HepG2 (cell line): ENCODE results near the gene ZMIZ1. TPM values are rescaled to one million over a fixed set of nuclear protein-coding genes. Genes with fewer than 3 reads are reported as not detected.

Source experiments
- ARID5B ChIP-seq: IDR thresholded peaks from 2 replicates; pipeline ENCODE4 v1.4.0; 2020; ENCODE audit warnings: mild to moderate bottlenecking, missing genetic modification reagents
- CEBPG ChIP-seq: IDR thresholded peaks from 2 replicates; pipeline ENCODE4 v1.6.1; 2016
- GMEB1 ChIP-seq: sonication (generic); formaldehyde crosslinking; IDR thresholded peaks from 2 replicates; pipeline ENCODE4 v1.5.1; 2020; ENCODE audit warnings: missing genetic modification reagents, mild to moderate bottlenecking, borderline replicate concordance
- NFYB ChIP-seq: sonication (generic); formaldehyde crosslinking; IDR thresholded peaks from 2 replicates; pipeline ENCODE4 v1.4.0; 2020; ENCODE audit warnings: missing genetic modification reagents
- PAF1 ChIP-seq: IDR thresholded peaks from 2 replicates; pipeline ENCODE4 v1.6.1; 2016; ENCODE audit warnings: missing genetic modification reagents, missing compliant biosample characterization
- RAD51 ChIP-seq: fragments of 450-650 bp; IDR thresholded peaks from 2 replicates; pipeline ENCODE4 v1.6.1; 2016; ENCODE audit warnings: borderline replicate concordance
- SMARCE1 ChIP-seq: fragments of 450-650 bp; IDR thresholded peaks from 2 replicates; pipeline ENCODE4 v1.6.1; 2017; ENCODE audit warnings: borderline replicate concordance
- TCF12 ChIP-seq, 2 experiments: fragments of 450-650 bp in 1 of 2; sonication (generic) in 1 of 2; formaldehyde crosslinking in 1 of 2; IDR thresholded peaks; 2 replicates each; pipeline versions ENCODE4 v1.6.1 to v1.8.0; 2017 to 2022; ENCODE audit warnings: antibody characterized with exemption in 1 of 2, mild to moderate bottlenecking in 1 of 2, missing genetic modification reagents in 1 of 2, moderate library complexity in 1 of 2
- THAP11 ChIP-seq: IDR thresholded peaks from 2 replicates; pipeline ENCODE4 v1.6.1; 2016; ENCODE audit warnings: missing biosample characterization, missing genetic modification reagents
- ZFP36L2 ChIP-seq: sonication (generic); formaldehyde crosslinking; IDR thresholded peaks from 2 replicates; pipeline ENCODE4 v1.4.0; 2020; ENCODE audit warnings: missing genetic modification reagents
- ZNF337 ChIP-seq: sonication (generic); formaldehyde crosslinking; IDR thresholded peaks from 2 replicates; pipeline ENCODE4 v1.5.1; 2020; ENCODE audit warnings: missing genetic modification reagents, low read depth, mild to moderate bottlenecking, borderline replicate concordance
- ZNF724P ChIP-seq: sonication (generic); formaldehyde crosslinking; IDR thresholded peaks from 2 replicates; pipeline ENCODE4 v1.8.0; 2022; ENCODE audit warnings: missing genetic modification reagents, borderline replicate concordance
- ZNF772 ChIP-seq: sonication (generic); formaldehyde crosslinking; IDR thresholded peaks from 2 replicates; pipeline ENCODE4 v1.5.0; 2020; ENCODE audit warnings: mild to moderate bottlenecking, missing genetic modification reagents
- ZNF777 ChIP-seq: sonication (generic); formaldehyde crosslinking; IDR thresholded peaks from 2 replicates; pipeline ENCODE4 v1.4.0; 2020; ENCODE audit warnings: missing genetic modification reagents
- ZSCAN31 ChIP-seq: sonication (generic); formaldehyde crosslinking; IDR thresholded peaks from 2 replicates; pipeline ENCODE4 v1.5.0; 2020; ENCODE audit warnings: low read depth, mild to moderate bottlenecking, missing genetic modification reagents
- polyA plus RNA-seq, 8 experiments: library from polyadenylated mRNA; depleted of rRNA in 3 of 8; stranded (reverse) in 7 of 8; unstranded in 1 of 8; fragments of >200 nt; fragmentation: Illumina TruSeq in 4 of 8; extraction: Trizol in 4 of 8; gene quantifications; 2 replicates each; pipeline versions ENCODE4 v1.2.1 to v1.2.3, GENCODE V29; 2011 to 2016; ENCODE audit warnings: low read depth in 4 of 8, missing spikeins in 1 of 8, mixed read lengths in 1 of 8; ENCODE audit not compliant: insufficient read depth in 1 of 8
- total RNA-seq, 5 experiments: library from RNA; depleted of rRNA; stranded (reverse); fragments of >200 nt; fragmentation: Illumina TruSeq; extraction: Trizol; gene quantifications; 2 replicates each; pipeline ENCODE4 v1.2.3, GENCODE V29; 2016; ENCODE audit warnings: low read depth in 1 of 5
- TF ChIP-seq, protein P1 (sequence below): sonication (generic); formaldehyde crosslinking; IDR thresholded peaks from 2 replicates; pipeline ENCODE4 v1.4.0; 2020; ENCODE audit warnings: mild to moderate bottlenecking, missing genetic modification reagents, borderline replicate concordance
- TF ChIP-seq, protein P2 (sequence below): sonication (generic); formaldehyde crosslinking; IDR thresholded peaks from 2 replicates; pipeline ENCODE4; 2020; ENCODE audit warnings: missing genetic modification reagents, mild to moderate bottlenecking, borderline replicate concordance
- TF ChIP-seq, protein P3 (sequence below): sonication (generic); formaldehyde crosslinking; IDR thresholded peaks from 2 replicates; pipeline ENCODE4 v1.5.0; 2020; ENCODE audit warnings: missing genetic modification reagents, mild to moderate bottlenecking, borderline replicate concordance

ZMIZ1 gene
- total and polyA plus RNA-seq, 2 of the 13 experiments (the other 11 are each of a cell fraction or from before 2014, with no cell fraction given): 5.3 to 10.2 TPM

DNA sequence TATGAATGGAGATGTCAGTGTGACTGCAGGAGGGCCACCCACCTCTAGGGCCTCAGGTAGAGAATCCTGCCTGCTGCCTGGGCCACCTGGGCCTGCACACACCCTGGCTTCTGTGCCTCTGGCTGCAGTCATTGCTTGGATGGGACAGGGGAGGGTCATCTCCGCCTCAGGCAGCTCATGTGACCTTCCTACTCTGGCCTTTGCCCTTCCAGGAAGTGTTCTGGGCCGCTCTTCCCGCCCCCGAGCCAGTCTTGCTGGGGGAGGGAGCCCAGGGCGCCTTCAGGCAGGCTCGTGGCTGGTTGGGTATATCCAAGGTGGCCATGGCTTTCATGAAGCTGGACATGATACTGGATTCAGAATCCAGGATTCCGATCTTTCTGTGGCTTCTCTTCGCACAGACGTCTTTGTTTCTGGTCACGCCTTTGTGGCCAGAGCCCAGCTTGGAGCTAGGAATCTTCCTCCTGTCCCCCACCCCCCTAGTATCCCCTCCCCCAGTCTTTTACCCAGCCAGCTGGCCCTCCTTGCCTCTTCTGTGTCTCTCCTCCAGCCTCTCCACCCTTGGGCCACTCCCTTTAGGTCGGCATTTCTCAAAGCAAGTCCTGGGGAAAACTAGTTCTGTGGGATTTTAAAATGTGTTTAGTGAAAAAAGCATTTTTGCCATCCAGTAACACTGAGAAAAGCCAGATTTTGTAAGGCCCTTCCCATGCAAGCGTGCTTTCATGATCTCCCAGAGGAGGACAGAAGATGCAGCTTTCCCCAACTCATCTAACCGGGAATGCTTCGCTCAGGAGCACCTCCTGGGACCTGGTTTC lies 119.6 kb downstream of the ZMIZ1 start (continued):
- TF ChIP-seq THAP11 (CRISPR knock-in tag) (peak; percentile 41; the same call in 1 of the 2 replicates), ZNF772 (CRISPR knock-in tag) (no peak), TCF12 (IDR thresholded peaks at IDR 0.05) (no peak), TCF12 (CRISPR knock-in tag; IDR thresholded peaks at IDR 0.05) (no peak), ZFP36L2 (CRISPR knock-in tag) (no peak), NFYB (no peak), ZSCAN31 (CRISPR knock-in tag) (no peak), PAF1 (CRISPR knock-in tag) (no peak), ZNF777 (CRISPR knock-in tag) (no peak), ZNF724P (CRISPR knock-in tag) (no peak), ARID5B (CRISPR knock-in tag) (peak; percentile 88), SMARCE1 (no peak), ZNF337 (no peak), RAD51 (no peak), GMEB1 (no peak), CEBPG (CRISPR knock-in tag) (peak; percentile 55)
- TF ChIP-seq, protein P1, sequence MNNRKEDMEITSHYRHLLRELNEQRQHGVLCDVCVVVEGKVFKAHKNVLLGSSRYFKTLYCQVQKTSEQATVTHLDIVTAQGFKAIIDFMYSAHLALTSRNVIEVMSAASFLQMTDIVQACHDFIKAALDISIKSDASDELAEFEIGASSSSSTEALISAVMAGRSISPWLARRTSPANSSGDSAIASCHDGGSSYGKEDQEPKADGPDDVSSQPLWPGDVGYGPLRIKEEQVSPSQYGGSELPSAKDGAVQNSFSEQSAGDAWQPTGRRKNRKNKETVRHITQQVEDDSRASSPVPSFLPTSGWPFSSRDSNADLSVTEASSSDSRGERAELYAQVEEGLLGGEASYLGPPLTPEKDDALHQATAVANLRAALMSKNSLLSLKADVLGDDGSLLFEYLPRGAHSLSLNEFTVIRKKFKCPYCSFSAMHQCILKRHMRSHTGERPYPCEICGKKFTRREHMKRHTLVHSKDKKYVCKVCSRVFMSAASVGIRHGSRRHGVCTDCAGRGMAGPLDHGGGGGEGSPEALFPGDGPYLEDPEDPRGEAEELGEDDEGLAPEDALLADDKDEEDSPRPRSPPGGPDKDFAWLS (CRISPR knock-in tag): no peak
- TF ChIP-seq, protein P2, sequence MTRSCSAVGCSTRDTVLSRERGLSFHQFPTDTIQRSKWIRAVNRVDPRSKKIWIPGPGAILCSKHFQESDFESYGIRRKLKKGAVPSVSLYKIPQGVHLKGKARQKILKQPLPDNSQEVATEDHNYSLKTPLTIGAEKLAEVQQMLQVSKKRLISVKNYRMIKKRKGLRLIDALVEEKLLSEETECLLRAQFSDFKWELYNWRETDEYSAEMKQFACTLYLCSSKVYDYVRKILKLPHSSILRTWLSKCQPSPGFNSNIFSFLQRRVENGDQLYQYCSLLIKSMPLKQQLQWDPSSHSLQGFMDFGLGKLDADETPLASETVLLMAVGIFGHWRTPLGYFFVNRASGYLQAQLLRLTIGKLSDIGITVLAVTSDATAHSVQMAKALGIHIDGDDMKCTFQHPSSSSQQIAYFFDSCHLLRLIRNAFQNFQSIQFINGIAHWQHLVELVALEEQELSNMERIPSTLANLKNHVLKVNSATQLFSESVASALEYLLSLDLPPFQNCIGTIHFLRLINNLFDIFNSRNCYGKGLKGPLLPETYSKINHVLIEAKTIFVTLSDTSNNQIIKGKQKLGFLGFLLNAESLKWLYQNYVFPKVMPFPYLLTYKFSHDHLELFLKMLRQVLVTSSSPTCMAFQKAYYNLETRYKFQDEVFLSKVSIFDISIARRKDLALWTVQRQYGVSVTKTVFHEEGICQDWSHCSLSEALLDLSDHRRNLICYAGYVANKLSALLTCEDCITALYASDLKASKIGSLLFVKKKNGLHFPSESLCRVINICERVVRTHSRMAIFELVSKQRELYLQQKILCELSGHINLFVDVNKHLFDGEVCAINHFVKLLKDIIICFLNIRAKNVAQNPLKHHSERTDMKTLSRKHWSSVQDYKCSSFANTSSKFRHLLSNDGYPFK (CRISPR knock-in tag): no peak
- TF ChIP-seq, protein P3, sequence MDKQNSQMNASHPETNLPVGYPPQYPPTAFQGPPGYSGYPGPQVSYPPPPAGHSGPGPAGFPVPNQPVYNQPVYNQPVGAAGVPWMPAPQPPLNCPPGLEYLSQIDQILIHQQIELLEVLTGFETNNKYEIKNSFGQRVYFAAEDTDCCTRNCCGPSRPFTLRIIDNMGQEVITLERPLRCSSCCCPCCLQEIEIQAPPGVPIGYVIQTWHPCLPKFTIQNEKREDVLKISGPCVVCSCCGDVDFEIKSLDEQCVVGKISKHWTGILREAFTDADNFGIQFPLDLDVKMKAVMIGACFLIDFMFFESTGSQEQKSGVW (CRISPR knock-in tag): no peak
